Measurements from ENCODE around the gene ARIH1. TPM values are rescaled to one million over a fixed set of nuclear protein-coding genes. Genes with fewer than 3 reads are reported as not detected.

Gene ARIH1
- total and polyA plus RNA-seq, 2 donors (not counting 3 experiments of a cell fraction or from before 2014, with no cell fraction given) = 25.1 to 144 TPM

GRCh38 chr15:72450805-72451204, 23.3 kb upstream of the ARIH1 start:
- H3K79me2 ChIP-seq (ENCODE audit: control insufficient read depth, insufficient read depth, low read length) = no peaks in the 10 kb centered on the region
- H3K27ac ChIP-seq (ENCODE audit: insufficient read depth, low read depth, low read length) = no peak overlapping the region
- POLR2A ChIA-PET = no interaction called here
- H3K9me1 ChIP-seq (replicated peaks; ENCODE audit: control insufficient read depth, extremely low read depth, insufficient read depth, low read length) = no peaks in the 10 kb centered on the region
- dilution Hi-C loops (cut with MboI; ENCODE audit: extremely low pct_ligation_motif_present, low sequenced_read_pairs) (no loop called here), intact Hi-C loops (cut with micrococcal nuclease) (no loop called here)
- peaks cover 3 to 4% of the 10 kb centered on the region in 2 experiments for H3K27me3 ChIP-seq (ENCODE audit: control insufficient read depth in 2 of 2, insufficient read depth in 2 of 2, low read length in 2 of 2)
- no peaks in the 10 kb centered on the region for H3K9me3 ChIP-seq (replicated peaks; ENCODE audit: control insufficient read depth, insufficient read depth, low read length)
- H3K4me1 ChIP-seq (ENCODE audit: control insufficient read depth, extremely low read depth, insufficient read depth, low read length) = no peaks in the 10 kb centered on the region
- no peak overlapping the region for H3K4me3 ChIP-seq (replicated peaks in 1 of 3; ENCODE audit: insufficient read depth in 1 of 3, low read depth in 1 of 3, low read length in 3 of 3)
- BruUV-seq (replicated peaks) = no TSS peak
- H2AFZ ChIP-seq (ENCODE audit: low read depth, low read length) = no peak overlapping the region
- no peaks in the 10 kb centered on the region for H4K20me1 ChIP-seq (replicated peaks; ENCODE audit: control insufficient read depth, extremely low read depth, insufficient read depth, low read length)
- DNase-seq (ENCODE audit: low read depth, low spot score) (no peak), FAIRE-seq (no peak)
- no peak overlapping the region for H3K9ac ChIP-seq (replicated peaks; ENCODE audit: extremely low read depth, insufficient read depth, low read length)
- H3K36me3 ChIP-seq (ENCODE audit: control insufficient read depth in 2 of 2, extremely low read depth in 1 of 2, insufficient read depth in 2 of 2, low read length in 2 of 2) = no peaks in the 10 kb centered on the region
- TF ChIP-seq POLR2AphosphoS5 (IDR thresholded peaks at IDR 0.05; ENCODE audit: insufficient read depth, low read depth, low read length) (no peak), GATA2 (IDR thresholded peaks at IDR 0.05; ENCODE audit: insufficient read depth, insufficient read length, low read depth, low read length) (no peak), MYC (IDR thresholded peaks at IDR 0.05; ENCODE audit: low read depth, low read length) (no peak), JUN (IDR thresholded peaks at IDR 0.05; ENCODE audit: borderline replicate concordance, insufficient read depth, insufficient read length, low read depth) (no peak), POLR2A (IDR thresholded peaks at IDR 0.05; ENCODE audit: low read depth, low read length) (no peak), FOS (IDR thresholded peaks at IDR 0.05; ENCODE audit: borderline replicate concordance, insufficient read depth, low read length) (no peak), EZH2 (IDR thresholded peaks at IDR 0.05; ENCODE audit: borderline replicate concordance, low read depth, low read length, severe bottlenecking) (no peak)
- TF ChIP-seq, protein P1, sequence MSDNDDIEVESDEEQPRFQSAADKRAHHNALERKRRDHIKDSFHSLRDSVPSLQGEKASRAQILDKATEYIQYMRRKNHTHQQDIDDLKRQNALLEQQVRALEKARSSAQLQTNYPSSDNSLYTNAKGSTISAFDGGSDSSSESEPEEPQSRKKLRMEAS (IDR thresholded peaks at IDR 0.05; ENCODE audit: insufficient read depth, insufficient read length) = no peak
- TF ChIP-seq, protein P2, sequence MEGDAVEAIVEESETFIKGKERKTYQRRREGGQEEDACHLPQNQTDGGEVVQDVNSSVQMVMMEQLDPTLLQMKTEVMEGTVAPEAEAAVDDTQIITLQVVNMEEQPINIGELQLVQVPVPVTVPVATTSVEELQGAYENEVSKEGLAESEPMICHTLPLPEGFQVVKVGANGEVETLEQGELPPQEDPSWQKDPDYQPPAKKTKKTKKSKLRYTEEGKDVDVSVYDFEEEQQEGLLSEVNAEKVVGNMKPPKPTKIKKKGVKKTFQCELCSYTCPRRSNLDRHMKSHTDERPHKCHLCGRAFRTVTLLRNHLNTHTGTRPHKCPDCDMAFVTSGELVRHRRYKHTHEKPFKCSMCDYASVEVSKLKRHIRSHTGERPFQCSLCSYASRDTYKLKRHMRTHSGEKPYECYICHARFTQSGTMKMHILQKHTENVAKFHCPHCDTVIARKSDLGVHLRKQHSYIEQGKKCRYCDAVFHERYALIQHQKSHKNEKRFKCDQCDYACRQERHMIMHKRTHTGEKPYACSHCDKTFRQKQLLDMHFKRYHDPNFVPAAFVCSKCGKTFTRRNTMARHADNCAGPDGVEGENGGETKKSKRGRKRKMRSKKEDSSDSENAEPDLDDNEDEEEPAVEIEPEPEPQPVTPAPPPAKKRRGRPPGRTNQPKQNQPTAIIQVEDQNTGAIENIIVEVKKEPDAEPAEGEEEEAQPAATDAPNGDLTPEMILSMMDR (IDR thresholded peaks at IDR 0.05; ENCODE audit: extremely low read depth in 1 of 2, insufficient read depth in 1 of 2, low read depth in 1 of 2, low read length in 2 of 2) = no peak
- CTCF ChIA-PET = interaction anchor here (0.9 kb wide), 1 partner anchor 138 kb away, joined by 3 read pairs; no protein-coding TSS in a partner anchor
- H3K4me2 ChIP-seq (ENCODE audit: insufficient read depth, low read length) = no peak overlapping the region

Measured in endothelial cell of umbilical vein (primary cell).